Colonic mucosa (tissue), 4 donors: ENCODE measurements around the gene MED14. TPM values are rescaled to one million over a fixed set of nuclear protein-coding genes. Genes with fewer than 3 reads are reported as not detected.

Experiments
- DNase-seq: peaks from one replicate; pipeline ENCODE4 v3.0.0-alpha.2; 2020
- H3K27ac ChIP-seq: fragments of 200-600 bp; one replicate; pipeline ENCODE4 v1.8.0; 2021
- H3K27me3 ChIP-seq: fragments of 200-600 bp; one replicate; pipeline ENCODE4 v1.8.0; 2021
- H3K36me3 ChIP-seq: fragments of 200-600 bp; one replicate; pipeline ENCODE4 v1.8.0; 2021
- H3K4me1 ChIP-seq: fragments of 200-600 bp; one replicate; pipeline ENCODE4 v1.8.0; 2021; ENCODE audit warnings: mild to moderate bottlenecking
- H3K4me3 ChIP-seq: fragments of 200-600 bp; one replicate; pipeline ENCODE4 v1.8.0; 2021
- H3K9ac ChIP-seq, 2 donors: one replicate each; pipeline ENCODE4 v1.7.0; 2013; ENCODE audit warnings: control low read depth in 2 of 2, low read depth in 2 of 2, low read length in 2 of 2
- H3K9me3 ChIP-seq: fragments of 200-600 bp; one replicate; pipeline ENCODE4 v1.8.0; 2021
- CTCF ChIP-seq: fragments of 200-600 bp; IDR thresholded peaks from one replicate; pipeline ENCODE4 v1.8.0; 2022; ENCODE audit warnings: antibody characterized with exemption, mild to moderate bottlenecking
- intact Hi-C: fragments of 100-400 bp; cut with DNase I; formaldehyde crosslinking; loops from one replicate; pipeline ENCODE4 v1.14.1; 2022
- total RNA-seq, 2 donors: library from RNA; stranded (reverse); fragmentation: NEBNext Ultra II Directional in 1 of 2; extraction: Animal tissue kit (Norgen Biotek cat#: 25700) in 1 of 2; gene quantifications; one replicate each; pipeline ENCODE4 v1.2.1, GENCODE V29; 2021
- donor health status: healthy.
- donor health status: DM: no; HTN: no; CAD: no.
- donor health status: DM: no; HTN: no; CAD: no.

The MED14 gene
- total RNA-seq, 2 donors from 2014 or later, result 59.1 to 63.0 TPM

- Histone ChIP-seq H3K9ac (no peak overlapping the region), H3K4me3 (no peak overlapping the region), H3K27me3 (no peaks in the 10 kb centered on the region), H3K4me1 (no peaks in the 10 kb centered on the region), H3K9me3 (no peaks in the 10 kb centered on the region), H3K27ac (no peak overlapping the region), H3K36me3 (no peaks in the 10 kb centered on the region)
- intact Hi-C loops, result no loop called here
- DNase-seq, result no peak
- no peak for TF ChIP-seq CTCF
These were observed 15.0 kb downstream of the MED14 start for GRCh38 chrX:40720339-40720738.

- intact Hi-C loops, result no loop called here
- Histone ChIP-seq H3K36me3 (no peaks in the 10 kb centered on the region), H3K9ac (no peak overlapping the region), H3K27ac (no peak overlapping the region), H3K9me3 (no peaks in the 10 kb centered on the region), H3K27me3 (no peaks in the 10 kb centered on the region), H3K4me1 (no peaks in the 10 kb centered on the region), H3K4me3 (no peak overlapping the region)
- TF ChIP-seq CTCF, result no peak
- no peak for DNase-seq
These were observed 15.6 kb downstream of the MED14 start for GRCh38 chrX:40719731-40720130.

- H3K27ac ChIP-seq, result no peak overlapping the region
These were observed 16.1 kb downstream of the MED14 start for GRCh38 chrX:40719218-40719617.

GRCh38 chrX:40709395-40709794 is 25.9 kb downstream of the MED14 start:
- TF ChIP-seq CTCF, result no peak
- no peak overlapping the region for H3K9ac ChIP-seq
- no peaks in the 10 kb centered on the region for H3K4me1 ChIP-seq
- no peaks in the 10 kb centered on the region for H3K36me3 ChIP-seq
- no peak overlapping the region for H3K4me3 ChIP-seq
- no peak overlapping the region for H3K27ac ChIP-seq
- no peak for DNase-seq
- intact Hi-C loops, result no loop called here
- H3K9me3 ChIP-seq, result no peaks in the 10 kb centered on the region
- H3K27me3 ChIP-seq, result no peaks in the 10 kb centered on the region

More at GRCh38 chrX:40719218-40719617, 16.1 kb downstream of the MED14 start:
- TF ChIP-seq CTCF, result no peak
- Histone ChIP-seq H3K9me3 (no peaks in the 10 kb centered on the region), H3K27me3 (no peaks in the 10 kb centered on the region), H3K36me3 (no peaks in the 10 kb centered on the region), H3K4me1 (no peaks in the 10 kb centered on the region), H3K9ac (no peak overlapping the region), H3K4me3 (no peak overlapping the region)
- no peak for DNase-seq
- intact Hi-C loops, result no loop called here

GRCh38 chrX:40705658-40706312 is 29.6 kb downstream of the MED14 start:
- Histone ChIP-seq H3K27ac (no peak overlapping the region), H3K4me1 (no peaks in the 10 kb centered on the region), H3K9ac (no peak overlapping the region), H3K27me3 (no peaks in the 10 kb centered on the region), H3K36me3 (no peaks in the 10 kb centered on the region), H3K4me3 (no peak overlapping the region), H3K9me3 (no peaks in the 10 kb centered on the region)
- intact Hi-C loops, result no loop called here
- TF ChIP-seq CTCF, result no peak
- no peak for DNase-seq
